RWPE2 (cell line): Measurements from ENCODE around the gene TXNDC12.
A peak's percentile ranks its signal among the peaks of the same experiment; 100 is the strongest.
"Not testable (repeated sequence)": the region's sequence is repeated elsewhere in the genome, so short reads cannot be mapped to it uniquely, and the experiment has no call there.

ENCODE experiments used
- ATAC-seq: fragments of 200-7000 bp; cut with Tn5 transposase; 3 replicates; pipeline ENCODE4 v1.9.1; 2021; ENCODE audit warnings: low read depth
- DNase-seq: peaks from one replicate; pipeline ENCODE4 v3.0.0-alpha.2; 2020; ENCODE audit warnings: low spot score
- H3K27ac ChIP-seq: fragments of 450-650 bp; 2 replicates; pipeline ENCODE4 v1.5.1; 2017; ENCODE audit warnings: mild to moderate bottlenecking; ENCODE audit not compliant: poor library complexity, severe bottlenecking
- H3K27me3 ChIP-seq: fragments of 250-450 bp; sonication (Bioruptor Pico); 2 replicates; pipeline ENCODE4 v1.5.1; 2021; ENCODE audit warnings: mild to moderate bottlenecking, moderate library complexity; ENCODE audit not compliant: insufficient read depth, poor library complexity, severe bottlenecking
- H3K36me3 ChIP-seq: fragments of 250-450 bp; sonication (Bioruptor Pico); 2 replicates; pipeline ENCODE4 v1.5.1; 2020; ENCODE audit warnings: low read depth, mild to moderate bottlenecking, moderate library complexity
- H3K4me1 ChIP-seq: fragments of 250-450 bp; sonication (Bioruptor Pico); 2 replicates; pipeline ENCODE4 v1.5.1; 2021; ENCODE audit warnings: mild to moderate bottlenecking, moderate library complexity; ENCODE audit not compliant: insufficient read depth, poor library complexity, severe bottlenecking
- H3K4me3 ChIP-seq: fragments of 250-450 bp; sonication (Bioruptor Pico); 2 replicates; pipeline ENCODE4 v1.5.1; 2021; ENCODE audit warnings: mild to moderate bottlenecking, moderate library complexity; ENCODE audit not compliant: severe bottlenecking
- H3K9me3 ChIP-seq: fragments of 250-450 bp; sonication (Bioruptor Pico); 2 replicates; pipeline ENCODE4 v1.5.1; 2021; ENCODE audit warnings: mild to moderate bottlenecking, moderate library complexity; ENCODE audit not compliant: severe bottlenecking
- CTCF ChIP-seq: fragments of 450-650 bp; IDR thresholded peaks from one replicate; pipeline ENCODE4 v1.5.1; 2017; ENCODE audit warnings: mild to moderate bottlenecking, moderate library complexity; ENCODE audit not compliant: poor library complexity, severe bottlenecking

Gene TXNDC12

DNA sequence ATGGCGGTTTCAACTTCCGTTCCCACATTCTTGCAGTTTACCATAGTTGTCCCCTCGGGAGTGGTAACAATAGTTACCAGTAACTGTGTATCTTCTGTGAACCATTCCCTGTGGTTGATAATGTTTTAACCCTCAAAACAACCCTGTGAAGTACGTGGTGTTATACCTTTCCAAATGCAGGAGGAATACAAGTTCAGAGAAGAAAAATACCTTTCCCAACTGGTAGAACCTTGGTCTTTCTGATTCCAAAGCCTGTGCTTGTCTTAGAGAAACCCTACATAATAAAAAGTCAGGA, 1.9 kb upstream of the TXNDC12 start:
- peaks cover 37% of the 10 kb centered on the region for H3K36me3 ChIP-seq
- DNase-seq (no peak), ATAC-seq (no peak)

DNA sequence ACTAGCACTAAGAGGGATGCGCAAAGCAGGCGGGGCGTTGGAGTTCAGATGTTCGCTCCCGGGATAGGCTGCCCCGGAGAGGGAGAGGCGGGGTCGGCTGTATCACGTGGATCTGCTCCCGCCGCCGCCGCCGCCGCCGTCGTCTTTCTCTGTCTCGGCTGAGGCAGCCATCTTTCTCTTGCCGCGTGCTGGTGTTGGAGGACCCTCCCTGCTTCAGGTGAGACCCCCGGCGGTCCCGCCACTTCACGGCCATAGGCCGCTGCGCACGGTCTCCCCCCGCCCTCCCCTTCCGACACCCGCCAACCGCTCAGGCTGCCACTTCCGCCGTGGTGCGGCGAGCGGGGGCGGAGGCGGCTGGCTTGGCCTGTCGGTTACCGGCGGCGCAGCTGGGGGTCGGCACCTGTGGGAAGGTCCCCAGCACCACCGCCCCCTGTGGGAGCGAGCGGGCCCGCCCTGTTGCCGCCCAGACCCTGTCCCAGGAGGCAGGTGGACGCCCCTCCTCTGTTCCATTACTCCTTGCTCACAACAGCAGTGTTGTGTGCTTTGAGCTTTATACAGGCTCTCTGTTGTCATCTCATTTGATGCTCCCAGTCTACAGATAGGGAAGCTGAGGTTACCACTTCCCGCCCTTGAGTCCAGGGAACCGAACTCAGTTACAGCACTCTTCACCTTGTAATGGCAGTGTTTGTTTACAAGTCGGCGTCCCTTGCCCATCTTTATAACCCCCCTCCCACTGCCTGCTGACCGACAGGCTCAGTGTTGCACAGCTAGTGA, 1.4 kb upstream of the TXNDC12 start, which contains the start of gene BTF3L4:
Gene BTF3L4, plus strand, starts transcription at position 133 of the 774 bp plus-strand sequence. CDS start 3,553 bp downstream, outside the sequence.
- DNase-seq = peak; percentile 98
- TF ChIP-seq CTCF = no peak
- Histone ChIP-seq H3K27me3 (no peaks in the 10 kb centered on the region), H3K9me3 (no peaks in the 10 kb centered on the region), H3K27ac (peak within 1 kb of the TSS; percentile 81), H3K4me1 (peaks cover 31% of the 10 kb centered on the region), H3K36me3 (peaks cover 40% of the 10 kb centered on the region), H3K4me3 (peak within 1 kb of the TSS; percentile 96)
- ATAC-seq = peak; percentile 89

More for the DNA sequence above, 1.9 kb upstream of the TXNDC12 start:
- Histone ChIP-seq H3K27ac (peak overlapping the region; percentile 81), H3K9me3 (no peaks in the 10 kb centered on the region), H3K4me3 (peak overlapping the region; percentile 96), H3K27me3 (no peaks in the 10 kb centered on the region), H3K4me1 (peaks cover 31% of the 10 kb centered on the region)
- no peak for TF ChIP-seq CTCF

DNA sequence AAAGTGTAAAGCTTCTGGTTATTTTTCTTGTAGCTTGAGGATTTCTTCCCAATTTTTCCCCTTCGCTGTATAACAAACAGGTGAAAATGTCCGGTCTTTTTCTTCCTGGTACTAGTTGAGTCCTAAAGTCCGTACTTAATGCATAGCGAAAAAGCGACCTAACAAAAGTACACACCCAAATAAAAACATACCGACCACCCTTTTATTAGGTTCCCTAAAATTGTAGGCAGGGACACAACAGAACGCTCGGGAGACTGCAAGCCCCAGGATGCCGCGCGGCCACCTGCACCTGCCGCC, 823 bp upstream of the TXNDC12 start:
- H3K27me3 ChIP-seq = no peaks in the 10 kb centered on the region
- ATAC-seq (no peak), DNase-seq (no peak)
- peak overlapping the region; percentile 81 for H3K27ac ChIP-seq
- H3K36me3 ChIP-seq = peaks cover 35% of the 10 kb centered on the region
- no peaks in the 10 kb centered on the region for H3K9me3 ChIP-seq
- TF ChIP-seq CTCF = no peak
- H3K4me1 ChIP-seq = peaks cover 31% of the 10 kb centered on the region
- H3K4me3 ChIP-seq = peak overlapping the region; percentile 96

DNA sequence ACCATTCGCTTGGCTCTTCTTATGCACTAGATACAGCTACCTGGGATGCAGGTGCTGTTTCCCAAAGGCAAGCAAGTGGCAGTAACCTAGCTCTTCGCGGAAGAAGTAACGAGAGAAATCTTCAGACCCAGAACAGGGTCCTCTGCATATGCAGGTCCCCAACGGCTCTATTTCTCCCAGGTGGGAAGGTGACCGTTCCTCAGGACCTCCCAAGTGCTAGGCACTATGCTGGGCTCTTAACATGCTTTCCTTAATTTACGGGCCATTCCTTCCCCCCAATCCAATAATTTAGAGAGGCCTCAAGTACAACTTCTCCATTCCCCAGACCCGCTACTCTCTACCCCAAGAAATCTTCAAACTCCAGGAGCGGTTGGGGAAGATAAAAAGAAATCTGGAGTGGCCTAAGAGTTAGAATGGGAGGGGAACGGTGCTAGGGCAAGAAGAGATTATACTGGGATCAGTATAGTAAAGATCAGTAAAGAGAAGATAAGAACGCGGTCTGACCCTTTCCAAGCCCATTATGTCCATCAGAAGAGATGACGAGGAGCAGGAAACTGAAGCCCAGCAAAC, 410 bp downstream of the TXNDC12 start:
- no peaks in the 10 kb centered on the region for H3K9me3 ChIP-seq
- ATAC-seq = peak; percentile 2
- no peak for TF ChIP-seq CTCF
- H3K27me3 ChIP-seq = no peaks in the 10 kb centered on the region
- no peak for DNase-seq
- H3K36me3 ChIP-seq = peaks cover 23% of the 10 kb centered on the region
- peaks cover 26% of the 10 kb centered on the region for H3K4me1 ChIP-seq
- peak overlapping the region; percentile 81 for H3K27ac ChIP-seq
- H3K4me3 ChIP-seq = peak overlapping the region; percentile 96

- ATAC-seq (no peak), DNase-seq (no peak)
- Histone ChIP-seq H3K4me3 (peak overlapping the region; percentile 96), H3K4me1 (peaks cover 19% of the 10 kb centered on the region), H3K9me3 (no peaks in the 10 kb centered on the region), H3K27me3 (no peaks in the 10 kb centered on the region), H3K27ac (no peak overlapping the region), H3K36me3 (peaks cover 16% of the 10 kb centered on the region)
- no peak for TF ChIP-seq CTCF
Observed at GRCh38 chr1:52053862-52054261, 1.1 kb downstream of the TXNDC12 start.

- peaks cover 29% of the 10 kb centered on the region for H3K36me3 ChIP-seq
- not testable (repeated sequence) for H3K9me3 ChIP-seq, H3K27ac ChIP-seq, ATAC-seq, H3K27me3 ChIP-seq, H3K4me3 ChIP-seq, DNase-seq, H3K4me1 ChIP-seq
Observed at GRCh38 chr1:52049337-52049736, 5.7 kb downstream of the TXNDC12 start.

GRCh38 chr1:52045666-52046195, 9.3 kb downstream of the TXNDC12 start:
- not testable (repeated sequence) for H3K27ac ChIP-seq, DNase-seq, H3K4me3 ChIP-seq, H3K9me3 ChIP-seq, H3K27me3 ChIP-seq, ATAC-seq
- peaks cover 23% of the 10 kb centered on the region for H3K4me1 ChIP-seq
- H3K36me3 ChIP-seq = peaks cover 26% of the 10 kb centered on the region
